Right renal cortex interstitium (tissue), 3 donors: ENCODE data around the gene SMARCAD1. TPM values are rescaled to one million over a fixed set of nuclear protein-coding genes. Genes with fewer than 3 reads are reported as not detected.

Experiments
- DNase-seq, 3 donors: peaks; one replicate each; pipeline ENCODE4 v3.0.0-alpha.2; 2013; ENCODE audit warnings: low read depth in 3 of 3, low spot score in 2 of 3
- polyA plus RNA-seq, 3 donors: library from polyadenylated mRNA; unstranded; fragments of 120-200 nt; gene quantifications; one replicate each; pipeline ENCODE4 v1.2.1, GENCODE V29; 2013; ENCODE audit not compliant: insufficient read length in 3 of 3

Gene SMARCAD1
- polyA plus RNA-seq, 3 donors: 55.8 to 67.2 (median 65.5) TPM

DNA sequence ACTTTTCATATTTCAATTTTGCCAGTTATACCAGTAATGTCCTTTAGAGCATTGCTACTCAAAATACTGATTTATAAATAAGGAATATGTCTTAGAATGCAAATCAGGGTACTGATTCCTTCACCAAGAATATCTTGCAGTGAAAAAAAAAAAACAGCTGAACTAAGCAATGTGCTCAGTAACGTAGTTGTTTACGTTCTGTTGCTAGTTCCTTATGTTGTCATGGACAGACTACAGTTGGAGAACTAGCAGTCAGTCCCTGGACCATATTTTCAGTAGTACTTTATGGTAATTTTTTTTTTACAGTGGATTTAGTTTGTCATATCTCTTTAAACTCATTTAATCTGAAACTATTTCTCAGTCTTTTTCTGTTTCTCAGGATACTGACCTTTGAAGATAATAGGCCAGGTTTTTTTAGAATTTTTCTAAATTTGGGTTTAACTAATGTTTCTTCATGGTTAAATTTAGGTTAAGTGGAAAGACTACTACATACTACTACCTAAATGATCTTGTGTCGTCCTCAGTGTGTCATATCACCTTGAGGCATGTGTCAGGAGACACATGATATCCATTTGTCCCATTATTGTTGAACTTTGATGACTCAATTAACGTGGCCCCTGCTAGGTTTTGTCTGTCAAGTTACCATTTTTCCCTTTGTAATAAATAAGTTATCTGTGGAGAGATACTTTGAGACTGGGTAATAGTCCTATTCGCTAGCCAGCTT is 21.0 kb downstream of the SMARCAD1 start:
- DNase-seq: no peak

DNA sequence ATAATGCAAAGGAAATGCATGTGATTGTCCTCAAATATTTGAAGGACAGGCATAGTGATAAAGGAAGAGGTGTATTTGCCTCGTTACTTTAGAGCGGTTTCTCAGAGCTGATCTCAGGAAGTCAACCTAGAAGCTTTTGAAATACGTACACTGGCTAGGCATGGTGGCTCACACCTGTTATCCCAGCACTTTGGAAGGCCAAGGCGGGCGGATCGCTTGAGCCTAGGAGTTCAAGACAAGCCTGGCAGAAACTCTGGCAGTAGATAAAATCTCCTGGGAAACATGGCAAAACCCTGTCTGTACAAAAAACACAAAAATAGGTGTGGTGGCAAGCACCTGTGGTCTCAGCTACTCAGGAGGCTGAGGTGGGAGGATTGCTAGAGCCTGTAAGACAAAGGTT is 24.9 kb downstream of the SMARCAD1 start:
- DNase-seq: no peak

DNA sequence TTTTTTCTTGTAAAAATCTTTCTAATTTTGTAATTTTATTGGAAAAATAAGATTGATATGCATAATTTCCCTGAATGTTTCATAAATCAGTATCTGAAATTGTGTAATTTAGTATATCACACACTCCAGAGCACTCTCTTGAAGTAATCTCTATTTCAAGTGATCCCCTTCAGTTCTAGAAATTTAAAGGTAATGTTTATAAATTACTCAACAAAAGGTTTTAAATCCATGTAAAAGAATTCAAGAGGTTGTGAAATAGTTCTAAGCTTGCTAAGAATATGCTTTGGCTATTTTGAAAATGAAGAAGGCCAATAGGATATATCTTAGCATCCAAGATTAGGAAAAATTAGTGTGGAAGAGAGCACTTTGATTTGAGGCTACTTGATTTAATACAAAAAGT is 28.2 kb downstream of the SMARCAD1 start:
- DNase-seq: no peak

DNA sequence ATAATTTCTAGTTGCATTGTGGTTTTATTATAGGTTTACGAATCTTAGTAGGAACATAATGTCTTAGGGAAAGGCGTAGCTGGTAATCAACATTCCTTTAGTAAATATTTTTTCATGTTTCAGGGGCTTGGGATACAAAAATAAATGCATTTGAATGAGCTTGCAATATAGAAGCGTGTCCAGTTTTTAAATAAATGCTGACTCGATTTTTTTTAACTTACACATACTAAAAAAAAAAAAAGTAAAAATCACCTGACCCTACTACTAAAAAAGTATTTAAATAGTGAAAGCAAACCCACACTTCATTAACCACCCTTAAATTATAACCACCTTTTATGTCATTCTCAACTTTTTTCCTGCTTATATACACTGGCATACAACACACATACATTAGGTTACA is 29.6 kb downstream of the SMARCAD1 start:
- no peak for DNase-seq

DNA sequence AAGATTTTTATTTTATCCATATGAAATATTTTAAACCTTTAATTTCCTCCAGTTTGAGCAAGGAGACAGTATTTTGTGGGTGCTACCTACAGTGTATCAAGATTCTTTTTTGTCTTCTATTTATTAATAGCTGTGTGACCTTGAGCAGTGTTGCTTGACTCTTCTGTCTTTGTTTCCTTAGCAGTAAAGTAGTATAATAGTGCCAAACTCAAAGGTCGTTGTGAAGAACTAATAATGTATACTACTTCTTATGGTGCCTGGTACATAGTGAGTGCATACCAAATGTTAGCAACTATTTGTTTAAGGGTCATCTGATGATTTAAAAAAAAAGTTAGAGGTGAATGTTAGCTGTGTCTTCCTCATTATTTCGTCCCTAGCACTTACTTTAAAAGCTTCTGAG is 30.5 kb downstream of the SMARCAD1 start:
- DNase-seq: no peak

DNA sequence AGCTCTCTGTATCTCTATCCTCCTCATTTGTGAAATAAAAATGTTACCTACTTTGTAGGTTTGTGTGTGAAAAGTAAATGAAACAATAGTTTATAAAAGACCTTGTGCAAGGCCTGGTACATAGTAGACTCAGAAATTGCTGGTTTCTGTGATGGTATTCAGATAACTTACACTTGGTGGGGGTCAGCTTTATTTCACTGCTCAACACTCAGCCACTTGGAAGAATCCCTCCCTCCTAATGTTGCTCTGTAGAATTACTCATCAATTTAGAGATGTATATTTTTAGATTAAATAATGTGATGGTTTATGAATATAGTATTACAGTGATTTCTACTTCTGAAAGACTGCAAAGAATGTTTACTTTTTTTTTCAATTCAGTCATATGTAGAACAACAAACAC is 32.7 kb downstream of the SMARCAD1 start:
- DNase-seq: no peak

DNA sequence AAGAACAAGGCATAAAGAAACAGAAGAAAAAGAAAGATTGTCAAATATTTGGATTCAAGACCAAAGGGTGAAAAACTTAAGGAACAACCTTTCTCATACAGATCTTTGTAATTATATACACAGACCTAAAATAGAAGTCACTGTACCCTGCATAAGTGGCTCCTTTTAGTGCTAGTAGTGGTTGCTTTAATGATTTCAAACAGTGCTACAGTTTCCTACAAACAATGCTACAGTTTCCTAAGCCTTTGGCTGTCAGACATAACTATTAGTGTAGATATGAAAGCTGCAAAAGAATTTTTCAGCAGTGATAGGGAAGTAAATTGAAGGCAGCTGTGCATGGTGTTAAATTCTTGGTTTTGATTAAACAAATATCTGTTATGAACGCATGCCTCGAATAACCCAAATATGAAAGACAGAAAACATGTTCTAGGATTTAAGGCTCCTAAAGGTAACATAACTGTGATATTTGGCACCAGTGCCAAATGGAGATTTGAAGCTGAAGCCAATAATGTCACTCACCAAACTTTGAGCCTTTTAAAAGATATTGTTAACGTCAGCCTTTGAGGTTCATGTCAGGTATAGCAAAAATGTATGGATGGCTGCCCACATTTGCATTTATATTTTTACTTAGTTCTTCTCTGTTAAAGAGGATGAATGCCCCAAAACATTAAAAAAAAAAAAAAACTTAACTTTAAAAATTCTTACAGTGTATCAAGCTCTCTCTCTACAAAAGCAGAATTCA is 36.6 kb downstream of the SMARCAD1 start:
- no peak for DNase-seq

DNA sequence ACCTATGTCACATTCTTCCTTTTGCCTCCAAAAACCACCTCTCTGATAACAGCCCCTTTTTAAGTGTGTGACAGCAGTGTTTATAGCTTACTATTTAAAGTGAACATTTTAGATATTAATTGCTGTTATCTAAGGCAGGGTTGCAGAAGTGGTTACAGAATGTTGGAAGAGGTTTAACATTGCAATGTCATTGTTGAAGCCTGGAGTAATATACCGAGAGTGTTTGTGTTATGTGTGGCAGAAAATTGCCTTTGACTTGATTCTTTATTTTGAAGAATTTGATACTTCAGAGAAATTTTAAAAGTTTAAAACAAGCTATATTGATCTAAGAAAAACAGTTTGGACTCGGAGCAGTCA is 37.1 kb downstream of the SMARCAD1 start:
- no peak for DNase-seq

DNA sequence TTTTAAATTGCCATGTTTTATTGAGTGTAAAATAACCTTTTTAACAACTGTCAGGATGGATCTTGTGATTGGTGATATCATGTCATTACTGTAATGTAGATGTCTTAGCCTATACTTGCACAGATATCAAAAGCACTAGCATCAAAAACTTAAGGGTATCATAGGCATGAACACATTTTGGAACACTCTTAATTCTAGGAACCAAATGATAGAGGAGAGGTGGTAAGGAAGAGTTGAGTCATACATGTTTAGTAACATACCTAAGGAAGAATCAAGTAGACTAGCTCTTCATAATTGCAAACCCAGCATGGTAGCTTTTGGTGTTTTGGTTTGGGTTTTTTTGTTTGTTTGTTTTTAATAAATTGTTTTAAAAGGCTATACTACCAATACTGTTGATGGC is 43.4 kb downstream of the SMARCAD1 start:
- no peak for DNase-seq

DNA sequence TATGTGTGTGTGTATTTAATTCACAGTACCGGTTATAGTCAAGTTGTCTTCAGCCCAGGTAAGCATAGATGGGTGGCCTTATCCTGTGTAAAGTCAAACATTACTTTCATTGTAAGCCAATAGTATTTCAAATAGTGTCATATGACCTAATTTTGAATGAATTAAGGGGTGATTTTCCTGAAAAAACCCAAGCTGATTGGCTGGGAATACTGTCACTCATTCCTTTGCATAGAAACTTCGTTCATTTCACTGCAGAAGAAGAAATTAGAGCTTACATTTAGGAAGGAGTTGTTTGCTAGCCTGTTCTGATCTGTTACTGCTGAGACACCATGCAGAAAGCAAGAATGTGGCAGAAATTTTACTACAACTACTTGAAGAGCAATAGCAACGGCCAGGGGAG is 45.4 kb downstream of the SMARCAD1 start:
- DNase-seq: no peak

DNA sequence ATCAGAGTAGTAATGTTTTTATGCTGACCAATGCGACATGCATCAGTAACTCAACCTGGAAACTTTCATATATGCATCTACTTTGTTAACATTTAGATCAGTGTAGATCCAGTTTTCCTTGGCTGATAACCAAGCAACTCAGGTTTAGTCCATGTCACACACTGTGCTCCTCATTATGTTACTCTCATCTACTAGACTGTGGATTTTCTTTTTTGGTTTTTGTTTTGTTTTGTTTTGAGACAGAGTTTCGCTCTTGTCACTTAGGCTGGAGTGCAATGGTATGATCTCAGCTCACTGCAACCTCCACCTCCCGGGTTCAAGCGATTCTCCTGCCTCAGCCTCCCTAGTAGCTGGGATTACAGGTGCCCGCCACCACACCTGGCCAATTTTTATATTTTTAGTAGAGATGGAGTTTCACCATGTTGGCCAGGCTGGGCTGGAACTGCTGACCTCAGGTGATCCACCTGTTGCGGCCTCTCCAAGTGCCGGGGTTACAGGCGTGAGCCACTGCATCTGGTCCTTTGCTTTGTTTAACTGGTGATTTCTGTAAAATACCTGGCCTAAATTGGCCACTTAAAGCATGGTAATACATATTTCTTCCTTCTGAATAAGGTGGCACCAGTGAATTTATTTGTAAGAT is 48.6 kb downstream of the SMARCAD1 start:
- no peak for DNase-seq

DNA sequence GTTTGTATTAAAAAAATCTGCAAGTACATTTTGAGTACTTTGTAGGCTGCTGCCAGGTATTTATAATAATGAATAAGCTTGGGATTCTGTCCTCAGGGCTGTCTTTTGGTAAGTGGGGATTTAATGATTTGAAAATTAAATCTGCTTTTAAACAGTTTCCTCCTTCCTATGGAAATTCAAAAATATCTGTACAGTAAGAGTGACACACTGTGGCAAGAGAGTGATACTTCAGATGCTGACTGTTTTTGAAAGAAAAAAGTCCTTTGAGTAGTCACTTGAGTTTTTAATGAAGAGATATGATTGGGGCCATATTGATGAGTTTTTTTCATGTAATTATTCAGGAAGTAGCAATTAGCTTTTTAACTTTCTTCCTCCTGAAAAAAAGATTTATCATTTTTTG is 49.2 kb downstream of the SMARCAD1 start:
- DNase-seq: no peak

DNA sequence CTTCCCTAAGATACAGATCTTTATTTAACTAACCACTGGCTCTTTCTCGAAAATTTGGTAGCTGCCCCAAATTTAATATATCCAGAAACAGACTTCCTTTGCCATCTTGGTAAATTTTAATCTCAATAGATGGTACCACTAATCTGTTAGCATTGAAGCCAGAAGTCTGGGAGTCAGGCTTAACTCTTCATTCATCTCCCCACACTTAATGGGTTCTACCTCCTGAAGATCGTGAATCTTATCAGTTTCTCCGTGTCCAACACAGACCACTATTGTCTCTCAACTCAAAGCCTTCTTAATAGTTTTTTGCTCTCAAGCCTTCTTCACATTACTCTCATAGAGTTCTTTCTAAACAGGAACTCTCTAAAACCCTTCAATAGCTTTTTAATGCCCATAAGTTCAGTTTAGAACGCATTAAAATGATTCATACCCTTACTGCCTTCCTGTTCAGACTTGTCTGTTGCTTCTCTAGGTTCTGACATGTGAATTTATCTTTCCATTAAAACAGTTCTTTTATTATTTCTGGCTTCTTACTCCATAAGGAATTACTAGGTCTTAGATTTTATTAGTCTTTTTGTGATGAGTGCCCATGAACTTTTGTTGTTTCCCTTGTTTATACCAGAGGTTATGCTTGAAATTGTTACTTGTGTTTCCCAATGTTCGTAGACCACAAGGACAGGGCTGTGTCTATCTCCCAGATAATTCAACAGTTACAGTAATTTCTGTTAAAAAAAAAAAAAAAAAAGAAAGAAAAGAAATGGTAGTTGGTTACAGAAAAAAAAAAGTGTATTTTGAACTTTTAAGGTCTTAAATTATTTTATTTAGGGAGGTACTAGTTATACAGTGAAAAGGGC is 54.7 kb downstream of the SMARCAD1 start:
- no peak for DNase-seq

DNA sequence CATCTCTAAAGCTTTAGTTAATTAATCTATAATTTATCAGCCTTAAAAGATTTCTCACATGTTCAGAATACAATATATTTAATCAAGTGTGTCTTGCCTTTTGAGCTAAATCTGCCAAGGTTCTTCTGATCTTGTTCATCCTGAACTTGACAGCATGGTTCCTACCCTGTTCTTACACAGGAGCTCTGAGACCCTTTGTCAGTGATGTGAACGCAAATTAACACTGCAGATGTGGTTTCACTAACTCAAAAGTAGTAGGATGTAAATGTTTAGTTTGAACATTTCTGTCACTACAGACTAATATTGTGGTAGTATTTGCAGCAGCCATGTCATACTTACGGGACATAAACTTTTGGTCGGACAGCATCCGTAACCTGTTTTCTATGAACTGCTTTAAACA is 59.4 kb downstream of the SMARCAD1 start:
- DNase-seq: no peak

DNA sequence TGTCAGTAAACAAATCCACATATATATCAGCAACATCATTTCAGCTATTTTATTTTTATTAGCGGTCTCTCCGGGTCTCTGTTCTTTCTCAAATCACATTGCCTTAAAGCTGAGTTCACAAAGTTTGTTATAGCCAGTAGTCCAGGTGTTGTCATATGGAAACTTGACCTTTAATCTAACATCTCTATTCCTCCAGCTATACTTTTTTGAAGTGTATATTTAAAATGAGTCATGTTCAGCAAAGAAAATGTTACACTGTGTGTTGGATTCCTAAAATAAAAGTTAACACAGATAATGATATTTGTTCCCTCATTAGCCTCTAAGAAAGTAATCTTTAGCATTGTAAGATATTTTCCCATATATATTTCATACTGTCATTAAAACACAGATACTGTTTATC is 63.6 kb downstream of the SMARCAD1 start:
- no peak for DNase-seq

DNA sequence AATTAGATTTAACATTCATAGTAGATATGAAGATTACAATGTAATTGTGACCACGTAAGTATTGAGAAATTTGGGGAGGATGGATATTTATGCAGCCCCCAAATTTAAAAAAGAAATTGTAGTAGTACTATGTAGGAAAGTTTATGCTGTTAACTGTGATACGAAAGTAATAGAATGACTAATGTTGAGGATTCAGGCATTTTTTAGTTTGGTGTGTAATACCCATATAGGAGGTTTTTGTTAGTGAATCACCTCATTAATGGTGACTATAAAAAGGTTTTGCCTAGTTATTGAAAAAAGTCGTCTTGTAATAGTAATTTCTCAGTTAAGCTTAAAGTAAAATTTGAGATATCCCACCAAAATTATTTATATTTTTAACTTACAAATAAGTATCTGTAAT is 67.2 kb downstream of the SMARCAD1 start:
- DNase-seq: no peak

DNA sequence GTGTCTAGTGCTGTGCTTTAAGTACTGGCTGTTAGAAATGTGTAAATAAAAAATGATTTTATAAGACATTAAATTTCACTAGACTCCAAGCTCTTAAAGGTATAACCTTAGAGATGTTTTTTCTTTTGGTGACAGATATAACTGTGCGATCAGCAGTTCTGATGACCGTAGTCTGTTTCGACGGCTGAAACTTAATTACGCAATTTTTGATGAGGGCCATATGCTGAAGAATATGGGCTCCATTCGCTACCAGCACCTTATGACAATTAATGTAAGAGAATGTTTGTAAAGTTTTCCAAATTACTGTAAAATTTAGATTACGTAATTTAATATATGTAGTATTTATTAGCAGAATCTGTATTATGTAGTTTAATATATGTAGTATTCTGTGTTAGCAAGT is 68.5 kb downstream of the SMARCAD1 start:
- no peak for DNase-seq

DNA sequence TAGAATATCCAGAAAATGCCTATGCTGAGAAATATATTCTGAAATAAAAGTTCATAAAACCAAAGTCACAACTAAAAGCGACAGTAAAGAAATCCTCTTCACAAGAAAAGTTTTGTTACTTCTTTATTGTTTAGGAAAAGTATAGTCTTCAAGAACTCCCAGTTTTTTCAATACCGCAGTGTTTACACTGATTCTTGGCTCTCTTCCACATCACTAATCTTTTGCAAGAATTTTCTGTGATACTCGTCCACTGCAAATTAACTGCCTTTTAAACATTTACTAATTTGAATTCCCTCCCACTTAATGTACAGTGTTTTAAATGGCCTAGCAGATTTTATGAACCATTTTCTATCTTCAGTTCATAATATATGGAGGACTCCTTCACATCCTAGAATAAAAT is 69.9 kb downstream of the SMARCAD1 start:
- DNase-seq: no peak

DNA sequence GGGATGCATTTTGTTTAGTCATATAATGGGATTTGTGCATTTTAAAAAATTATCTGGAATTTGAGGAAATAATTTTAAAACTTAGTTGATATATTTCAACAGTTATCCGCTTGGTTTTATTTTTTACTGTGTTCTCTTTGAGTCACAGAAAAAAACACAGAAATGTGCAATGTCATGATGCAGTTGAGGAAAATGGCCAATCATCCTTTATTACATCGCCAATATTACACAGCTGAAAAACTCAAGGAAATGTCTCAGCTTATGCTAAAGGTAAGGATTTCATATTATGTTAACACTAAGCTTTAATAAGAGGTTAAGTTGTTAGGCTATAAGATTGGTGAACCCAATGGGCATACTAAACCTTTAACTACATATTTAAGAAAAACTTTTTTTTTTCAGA is 71.1 kb downstream of the SMARCAD1 start:
- DNase-seq: no peak

DNA sequence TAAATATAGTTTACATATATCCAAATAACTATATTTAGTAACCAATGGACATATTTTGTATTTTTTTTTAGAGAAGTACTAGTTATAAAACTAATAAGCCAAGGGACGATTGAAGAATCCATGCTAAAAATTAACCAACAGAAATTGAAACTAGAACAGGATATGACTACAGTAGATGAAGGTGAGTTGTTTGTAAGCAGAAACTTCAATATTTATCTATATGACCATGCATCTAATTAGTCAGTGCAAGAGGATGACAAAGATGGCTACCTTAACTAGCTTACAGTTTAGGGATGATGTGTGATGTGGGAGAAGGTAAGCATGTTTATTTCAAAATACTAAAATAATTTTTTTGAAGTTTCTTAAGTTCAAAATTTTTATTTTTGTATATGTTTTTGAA is 77.2 kb downstream of the SMARCAD1 start:
- DNase-seq: no peak

DNA sequence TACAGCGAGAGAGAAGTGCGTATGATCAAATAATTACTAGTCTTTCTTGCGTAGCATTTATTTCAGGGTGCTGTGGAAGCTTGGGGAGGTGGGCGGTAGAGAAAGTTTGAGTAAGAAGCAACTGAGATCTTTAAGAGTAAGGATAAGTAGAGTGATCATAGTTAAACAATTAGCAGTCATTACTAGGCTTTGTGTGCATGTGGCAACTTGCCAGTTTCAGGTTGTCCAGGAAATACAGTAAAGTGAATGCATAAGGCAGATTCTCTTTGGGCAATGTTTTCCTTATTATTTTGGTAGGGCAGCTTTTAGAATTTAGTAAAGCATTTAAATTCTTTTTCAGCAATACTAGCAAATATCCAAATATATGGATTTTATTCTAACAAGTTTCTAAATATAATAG is 78.0 kb downstream of the SMARCAD1 start:
- no peak for DNase-seq
